A549 (cell line): ENCODE data around the gene EXTL1. TPM values are rescaled to one million over a fixed set of nuclear protein-coding genes. Genes with fewer than 3 reads are reported as not detected.

Experiments used
- ATAC-seq, 2 experiments: fragments of 200-7000 bp in 1 of 2; fragments of >200 bp in 1 of 2; cut with Nextera tagmentation in 1 of 2; cut with Tn5 transposase in 1 of 2; 3 replicates each; pipeline versions ENCODE4 v1.8.0 to v1.9.1; 2018 to 2020; ENCODE audit warnings: mild to moderate bottlenecking in 1 of 2, moderate library complexity in 1 of 2
- CTCF ChIA-PET: fragments of 300-600 bp; sonication (Branson Sonifier 250); formaldehyde crosslinking; extraction: SDS; loops from one replicate; lab custom pipeline; 2021; ENCODE audit warnings: antibody characterized with exemption, inconsistent platforms; lab: Yijun Ruan, JAX
- POLR2A ChIA-PET: fragments of 350-600 bp; formaldehyde crosslinking; extraction: SDS; loops from one replicate; lab custom pipeline; 2021; ENCODE audit warnings: antibody characterized with exemption, inconsistent platforms; lab: Yijun Ruan, JAX
- DNase-seq, 2 experiments: peaks; one replicate each; pipeline versions ENCODE4 v3.0.0 to v3.0.0-alpha.2; 2011 to 2016; ENCODE audit warnings: low read depth in 1 of 2, low spot score in 1 of 2
- FAIRE-seq: peaks from 2 replicates; lab custom pipeline; 2011; peaks lifted over from hg19 to GRCh38; lab: Jason Lieb, UNC
- H3K27ac ChIP-seq, 2 experiments: fragments of >200 bp; sonication (Bioruptor Twin); formaldehyde crosslinking; 3 replicates each; pipeline ENCODE4 v1.5.1; 2016 to 2017
- H3K4me1 ChIP-seq: fragments of >200 bp; sonication (Bioruptor Twin); formaldehyde crosslinking; 3 replicates; pipeline ENCODE4 v1.6.1; 2016
- H3K4me2 ChIP-seq: fragments of >200 bp; sonication (Bioruptor Twin); formaldehyde crosslinking; 3 replicates; pipeline ENCODE4 v1.6.1; 2016
- H3K4me3 ChIP-seq: fragments of >200 bp; sonication (Bioruptor Twin); formaldehyde crosslinking; 3 replicates; pipeline ENCODE4 v1.5.1; 2016
- H3K9me3 ChIP-seq: fragments of >200 bp; sonication (Bioruptor Twin); formaldehyde crosslinking; 3 replicates; pipeline ENCODE4 v1.6.1; 2016
- CBX2 ChIP-seq: fragments of 200-600 bp; sonication (generic); IDR thresholded peaks from 2 replicates; pipeline ENCODE4 v1.6.1; 2016; ENCODE audit warnings: low read depth, mild to moderate bottlenecking, borderline replicate concordance
- CBX8 ChIP-seq: fragments of 200-600 bp; sonication (generic); IDR thresholded peaks from 2 replicates; pipeline ENCODE4 v1.6.1; 2016
- CTCF ChIP-seq: fragments of >200 bp; sonication (Bioruptor Twin); formaldehyde crosslinking; IDR thresholded peaks from 3 replicates; pipeline ENCODE4 v1.5.1; 2016
- EHF ChIP-seq: fragments of 250-450 bp; sonication (Bioruptor Pico); IDR thresholded peaks from 2 replicates; pipeline ENCODE4 v1.5.0; 2020; ENCODE audit warnings: mild to moderate bottlenecking
- EHMT2 ChIP-seq: fragments of 200-600 bp; sonication (generic); IDR thresholded peaks from 2 replicates; pipeline ENCODE4 v1.6.1; 2016; ENCODE audit warnings: antibody characterized with exemption, low read depth, mild to moderate bottlenecking, moderate library complexity
- HDAC2 ChIP-seq: fragments of 200-600 bp; sonication (generic); IDR thresholded peaks from 2 replicates; pipeline ENCODE4 v1.6.1; 2016
- HEYL ChIP-seq: fragments of 250-450 bp; sonication (Bioruptor Pico); IDR thresholded peaks from 2 replicates; pipeline ENCODE4 v1.8.0; 2021; ENCODE audit warnings: mild to moderate bottlenecking, moderate library complexity
- HOXA7 ChIP-seq: fragments of 250-450 bp; sonication (Bioruptor Pico); IDR thresholded peaks from 2 replicates; pipeline ENCODE4 v1.5.0; 2020; ENCODE audit warnings: mild to moderate bottlenecking, moderate library complexity
- HOXB13 ChIP-seq: fragments of 250-450 bp; sonication (Bioruptor Pico); IDR thresholded peaks from 2 replicates; pipeline ENCODE4 v1.5.0; 2020; ENCODE audit warnings: low read depth, mild to moderate bottlenecking, moderate library complexity
- JUN ChIP-seq, 2 experiments: fragments of >200 bp; sonication (Bioruptor Twin); formaldehyde crosslinking; IDR thresholded peaks; 2 replicates in 1 of 2; 3 replicates in 1 of 2; pipeline ENCODE4 v1.6.1; 2016 to 2017
- KDM1A ChIP-seq: fragments of 200-600 bp; sonication (generic); IDR thresholded peaks from 2 replicates; pipeline ENCODE4 v1.6.1; 2016; ENCODE audit warnings: low read depth, mild to moderate bottlenecking
- KDM5A ChIP-seq: fragments of 200-600 bp; sonication (generic); IDR thresholded peaks from 2 replicates; pipeline ENCODE4 v1.6.1; 2016; ENCODE audit warnings: antibody characterized with exemption, mild to moderate bottlenecking
- MAFK ChIP-seq: fragments of 450-650 bp; IDR thresholded peaks from 2 replicates; pipeline ENCODE4 v1.6.1; 2014; ENCODE audit not compliant: partially characterized antibody
- MAZ ChIP-seq: fragments of 150-350 bp; IDR thresholded peaks from 2 replicates; pipeline ENCODE4 v1.6.1; 2014; ENCODE audit warnings: antibody characterized with exemption, low read depth, low read length, borderline replicate concordance
- MYC ChIP-seq: IDR thresholded peaks from 2 replicates; pipeline ENCODE4 v1.6.1; 2012; ENCODE audit warnings: mild to moderate bottlenecking, inconsistent platforms, low read length, improper control_type of control experiment, borderline replicate concordance
- NFE2L2 ChIP-seq: fragments of 150-350 bp; conservative IDR thresholded peaks from 2 replicates; pipeline ENCODE4 v1.6.1; 2014; ENCODE audit warnings: low read length
- NPAS2 ChIP-seq: fragments of 250-450 bp; sonication (Bioruptor Pico); IDR thresholded peaks from 2 replicates; pipeline ENCODE4 v1.8.0; 2022; ENCODE audit warnings: mild to moderate bottlenecking, moderate library complexity, borderline replicate concordance
- PBX3 ChIP-seq: IDR thresholded peaks from 2 replicates; pipeline ENCODE4 v1.6.1; 2012
- PHF8 ChIP-seq: fragments of 200-600 bp; sonication (generic); IDR thresholded peaks from 2 replicates; pipeline ENCODE4 v1.6.1; 2016; ENCODE audit warnings: low read depth, mild to moderate bottlenecking, antibody characterized with exemption, moderate library complexity, borderline replicate concordance
- RCOR1 ChIP-seq: fragments of 150-350 bp; IDR thresholded peaks from 2 replicates; pipeline ENCODE4 v1.6.1; 2014; ENCODE audit warnings: antibody characterized with exemption, low read length, low read depth
- REST ChIP-seq: fragments of 200-600 bp; sonication (generic); IDR thresholded peaks from 2 replicates; pipeline ENCODE4 v1.6.1; 2016; ENCODE audit warnings: antibody characterized with exemption, mild to moderate bottlenecking, moderate library complexity
- SREBF2 ChIP-seq: fragments of 450-650 bp; IDR thresholded peaks from 2 replicates; pipeline ENCODE4 v1.6.1; 2014; ENCODE audit warnings: mild to moderate bottlenecking, moderate library complexity
- ZFP36 ChIP-seq: fragments of 450-650 bp; IDR thresholded peaks from 2 replicates; pipeline ENCODE4 v1.6.1; 2014; ENCODE audit warnings: borderline replicate concordance; ENCODE audit not compliant: partially characterized antibody
- ZNF302 ChIP-seq: fragments of 250-450 bp; sonication (Bioruptor Pico); IDR thresholded peaks from 2 replicates; pipeline ENCODE4 v1.9.0; 2021; ENCODE audit warnings: inconsistent platforms, mild to moderate bottlenecking, moderate library complexity
- ZSCAN20 ChIP-seq: fragments of 250-450 bp; sonication (Bioruptor Pico); IDR thresholded peaks from 2 replicates; pipeline ENCODE4 v1.8.0; 2022; ENCODE audit warnings: mild to moderate bottlenecking, moderate library complexity
- WGBS: methylation state at CpG from one replicate; pipeline ENCODE4 v1.1.6; 2017; ENCODE audit errors: missing lambda C conversion rate; 5-methylcytosine and 5-hydroxymethylcytosine counted together
- polyA plus RNA-seq, 4 experiments: library from polyadenylated mRNA; depleted of rRNA in 3 of 4; stranded (reverse); fragments of >200 nt; fragmentation: RNase III in 1 of 4; extraction: RNeasy Plus Mini Kit Qiagen cat#74134 plus additional on column Dnase treatment in 1 of 4; gene quantifications; 2 replicates in 3 of 4; 3 replicates in 1 of 4; pipeline ENCODE4 v1.2.3, GENCODE V29; 2011 to 2017
- TF ChIP-seq, protein P1 (sequence below): fragments of 450-650 bp; IDR thresholded peaks from 2 replicates; pipeline ENCODE4 v1.6.1; 2014; ENCODE audit warnings: antibody characterized with exemption
- TF ChIP-seq, protein P2 (sequence below): fragments of 250-450 bp; sonication (Bioruptor Pico); IDR thresholded peaks from 2 replicates; pipeline ENCODE4 v1.5.0; 2021; ENCODE audit warnings: mild to moderate bottlenecking, moderate library complexity, borderline replicate concordance

The EXTL1 gene
- polyA plus RNA-seq, 2 of the 4 experiments (the other 2 are of a cell fraction), result 0.03 to 0.04 TPM

- H3K4me3 ChIP-seq, result no peak overlapping the region
- CTCF ChIA-PET, result interaction anchor here (1.6 to 1.9 kb wide), 2 partner anchors 12 to 186 kb away, joined by 3 to 8 read pairs; no protein-coding TSS in a partner anchor
- POLR2A ChIA-PET, result no interaction called here
- TF ChIP-seq CBX2, result no peak
- no peak for TF ChIP-seq HEYL (CRISPR knock-in tag)
- TF ChIP-seq ZNF302 (CRISPR knock-in tag), result no peak
- no peak for TF ChIP-seq MAZ
- TF ChIP-seq JUN (IDR thresholded peaks at IDR 0.05), result no peak
- no peak for TF ChIP-seq HOXB13
- no peak for TF ChIP-seq MAFK
- no peak for TF ChIP-seq ZSCAN20
- no peak for TF ChIP-seq ZFP36
- TF ChIP-seq KDM5A, result no peak
- no peak for TF ChIP-seq HOXA7 (CRISPR knock-in tag)
- TF ChIP-seq HDAC2, result no peak
- TF ChIP-seq KDM1A, result no peak
- TF ChIP-seq, protein P1, sequence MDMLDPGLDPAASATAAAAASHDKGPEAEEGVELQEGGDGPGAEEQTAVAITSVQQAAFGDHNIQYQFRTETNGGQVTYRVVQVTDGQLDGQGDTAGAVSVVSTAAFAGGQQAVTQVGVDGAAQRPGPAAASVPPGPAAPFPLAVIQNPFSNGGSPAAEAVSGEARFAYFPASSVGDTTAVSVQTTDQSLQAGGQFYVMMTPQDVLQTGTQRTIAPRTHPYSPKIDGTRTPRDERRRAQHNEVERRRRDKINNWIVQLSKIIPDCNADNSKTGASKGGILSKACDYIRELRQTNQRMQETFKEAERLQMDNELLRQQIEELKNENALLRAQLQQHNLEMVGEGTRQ, result no peak
- no peak for TF ChIP-seq CBX8
- TF ChIP-seq NFE2L2, result no peak
- TF ChIP-seq, protein P2, sequence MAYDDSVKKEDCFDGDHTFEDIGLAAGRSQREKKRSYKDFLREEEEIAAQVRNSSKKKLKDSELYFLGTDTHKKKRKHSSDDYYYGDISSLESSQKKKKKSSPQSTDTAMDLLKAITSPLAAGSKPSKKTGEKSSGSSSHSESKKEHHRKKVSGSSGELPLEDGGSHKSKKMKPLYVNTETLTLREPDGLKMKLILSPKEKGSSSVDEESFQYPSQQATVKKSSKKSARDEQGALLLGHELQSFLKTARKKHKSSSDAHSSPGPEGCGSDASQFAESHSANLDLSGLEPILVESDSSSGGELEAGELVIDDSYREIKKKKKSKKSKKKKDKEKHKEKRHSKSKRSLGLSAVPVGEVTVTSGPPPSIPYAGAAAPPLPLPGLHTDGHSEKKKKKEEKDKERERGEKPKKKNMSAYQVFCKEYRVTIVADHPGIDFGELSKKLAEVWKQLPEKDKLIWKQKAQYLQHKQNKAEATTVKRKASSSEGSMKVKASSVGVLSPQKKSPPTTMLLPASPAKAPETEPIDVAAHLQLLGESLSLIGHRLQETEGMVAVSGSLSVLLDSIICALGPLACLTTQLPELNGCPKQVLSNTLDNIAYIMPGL (CRISPR knock-in tag), result no peak
- TF ChIP-seq SREBF2, result no peak
- TF ChIP-seq, all 56 proteins: peak for 0
- ATAC-seq (no peak), FAIRE-seq (no peak), DNase-seq (no peak)
- WGBS, result 83% methylated on average over 8 of the region's 13 CpGs
- Histone ChIP-seq H3K27ac (no peak overlapping the region), H3K4me2 (no peak overlapping the region), H3K9me3 (no peaks in the 10 kb centered on the region), H3K4me1 (no peaks in the 10 kb centered on the region)
These were observed 1.4 kb downstream of the EXTL1 start for GRCh38 chr1:26023009-26023408.

- ChIA-PET POLR2A (no interaction called here), CTCF (interaction anchor here (0.8 to 1.9 kb wide), 3 partner anchors 12 to 477 kb away, joined by 3 to 8 read pairs (median 4); partner anchors contain the start of gene ZNF593)
- TF ChIP-seq MYC, result no peak
- TF ChIP-seq EHF, result no peak
- TF ChIP-seq JUN (IDR thresholded peaks at IDR 0.05), result no peak
- TF ChIP-seq REST, result no peak
- TF ChIP-seq RCOR1, result no peak
- no peak for TF ChIP-seq PHF8
- no peak for TF ChIP-seq PBX3
- TF ChIP-seq CTCF, result no peak
- TF ChIP-seq NPAS2 (CRISPR knock-in tag), result no peak
- TF ChIP-seq, protein P2 (CRISPR knock-in tag), result no peak
- no peak for TF ChIP-seq EHMT2
- H3K4me2 ChIP-seq, result no peak overlapping the region
- no peak overlapping the region for H3K27ac ChIP-seq
- FAIRE-seq, result no peak
- no peak for ATAC-seq
- 85% methylated on average over 4 of the region's 5 CpGs for WGBS
- H3K4me3 ChIP-seq, result no peak overlapping the region
- no peaks in the 10 kb centered on the region for H3K9me3 ChIP-seq
- H3K4me1 ChIP-seq, result no peaks in the 10 kb centered on the region
- no peak for DNase-seq
These were observed 2.3 kb downstream of the EXTL1 start for GRCh38 chr1:26023826-26024225.
